Adipocyte (in vitro differentiated cells): ENCODE results near the gene NPIPA1.
"Not testable (repeated sequence)": the region's sequence is repeated elsewhere in the genome, so short reads cannot be mapped to it uniquely, and the experiment has no call there.

ENCODE experiments used
- DNase-seq: peaks from one replicate; pipeline ENCODE4 v3.0.0-alpha.2; 2015; ENCODE audit warnings: low read depth
- H3K27me3 ChIP-seq: replicated peaks from 2 replicates; pipeline ENCODE4 v1.7.0; 2013; ENCODE audit warnings: mild to moderate bottlenecking, low read length, moderate library complexity; ENCODE audit not compliant: control insufficient read depth, insufficient read depth
- H3K36me3 ChIP-seq: 2 replicates; pipeline ENCODE4 v1.7.0; 2013; ENCODE audit warnings: low read length, mild to moderate bottlenecking, moderate library complexity; ENCODE audit not compliant: control insufficient read depth, insufficient read depth, severe bottlenecking
- H3K4me1 ChIP-seq: 2 replicates; pipeline ENCODE4 v1.7.0; 2013; ENCODE audit warnings: mild to moderate bottlenecking, low read length, moderate library complexity; ENCODE audit not compliant: control insufficient read depth, insufficient read depth
- H3K4me3 ChIP-seq: 2 replicates; pipeline ENCODE4 v1.7.0; 2013; ENCODE audit warnings: mild to moderate bottlenecking, low read length, moderate library complexity
- H3K9ac ChIP-seq: 2 replicates; pipeline ENCODE4 v1.7.0; 2013; ENCODE audit warnings: mild to moderate bottlenecking, low read length, moderate library complexity
- H3K9me3 ChIP-seq: 2 replicates; pipeline ENCODE4 v1.7.0; 2013; ENCODE audit warnings: mild to moderate bottlenecking, low read length, moderate library complexity; ENCODE audit not compliant: control insufficient read depth

NPIPA1 gene

DNA sequence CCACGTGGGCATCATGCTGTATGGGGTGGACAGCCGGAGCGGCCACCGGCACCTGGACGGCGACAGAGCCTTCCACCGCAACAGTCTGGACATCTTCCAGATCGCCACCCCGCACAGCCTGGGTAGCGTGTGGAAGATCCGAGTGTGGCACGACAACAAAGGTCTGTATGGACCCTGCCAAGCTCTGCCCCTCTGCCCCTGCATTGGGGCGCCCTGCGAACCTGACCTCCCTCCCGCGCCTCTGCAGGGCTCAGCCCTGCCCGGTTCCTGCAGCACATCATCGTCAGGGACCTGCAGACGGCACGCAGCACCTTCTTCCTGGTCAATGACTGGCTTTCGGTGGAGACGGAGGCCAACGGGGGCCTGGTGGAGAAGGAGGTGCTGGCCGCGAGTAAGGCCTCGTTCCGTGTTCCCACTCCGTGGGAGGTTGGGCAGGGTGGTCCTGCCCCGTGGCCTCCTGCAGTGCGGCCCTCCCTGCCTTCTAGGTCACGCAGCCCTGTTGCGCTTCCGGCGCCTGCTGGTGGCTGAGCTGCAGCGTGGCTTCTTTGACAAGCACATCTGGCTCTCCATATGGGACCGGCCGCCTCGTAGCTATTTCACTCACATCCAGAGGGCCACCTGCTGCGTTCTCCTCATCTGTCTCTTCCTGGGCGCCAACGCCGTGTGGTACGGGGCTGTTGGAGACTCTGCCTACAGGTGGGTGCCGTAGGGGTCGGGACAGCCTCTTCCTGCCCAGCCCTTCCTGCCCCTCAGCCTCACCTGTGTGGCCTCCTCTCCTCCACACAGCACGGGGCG lies 4.5 kb upstream of the NPIPA1 start:
- not testable (repeated sequence) for H3K27me3 ChIP-seq, H3K36me3 ChIP-seq, DNase-seq, H3K4me1 ChIP-seq, H3K9me3 ChIP-seq, H3K9ac ChIP-seq, H3K4me3 ChIP-seq

DNA sequence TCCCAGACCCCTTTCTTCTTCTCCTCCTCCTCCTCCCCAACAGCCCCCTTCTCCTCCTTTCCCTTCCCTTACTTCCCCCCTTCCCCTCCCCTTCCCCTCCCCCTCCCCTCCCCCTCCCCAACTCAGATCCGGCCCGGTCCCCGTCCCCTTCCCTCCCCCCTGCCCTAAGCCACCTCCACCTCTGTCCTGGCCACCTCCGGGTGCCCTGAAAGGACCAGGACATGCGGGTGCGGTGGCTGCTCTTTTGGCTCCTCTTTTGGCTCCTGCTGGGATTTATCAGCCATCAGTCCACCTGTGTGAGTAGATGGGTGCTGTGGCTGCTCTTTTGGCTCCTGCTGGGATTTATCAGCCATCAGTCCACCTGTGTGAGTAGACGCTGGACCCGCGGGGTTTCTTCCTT lies 751 bp downstream of the NPIPA1 start:
- H3K9me3 ChIP-seq, H3K4me1 ChIP-seq, DNase-seq, H3K27me3 ChIP-seq, H3K4me3 ChIP-seq, H3K36me3 ChIP-seq, H3K9ac ChIP-seq: not testable (repeated sequence)

DNA sequence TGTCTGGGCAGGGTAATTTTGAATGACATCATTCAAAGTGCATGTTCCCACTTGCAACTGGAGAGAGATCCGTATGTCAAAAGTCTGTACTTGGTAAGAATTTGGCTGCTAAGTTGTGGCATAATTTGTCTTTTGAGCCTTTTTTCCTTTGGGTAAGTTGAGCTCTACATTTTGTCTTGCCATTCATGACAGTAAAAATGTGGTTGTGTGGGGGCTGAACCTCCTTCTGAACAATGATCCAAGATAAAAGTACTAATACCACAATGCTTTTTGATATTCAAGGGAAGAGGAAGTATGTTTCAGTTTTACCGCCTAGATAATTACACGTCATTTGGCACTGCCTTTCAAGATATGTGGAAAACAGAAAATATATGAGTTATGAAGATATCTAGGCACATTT lies 5.4 kb downstream of the NPIPA1 start:
- DNase-seq, H3K9ac ChIP-seq, H3K36me3 ChIP-seq, H3K4me3 ChIP-seq, H3K27me3 ChIP-seq, H3K9me3 ChIP-seq, H3K4me1 ChIP-seq: not testable (repeated sequence)

DNA sequence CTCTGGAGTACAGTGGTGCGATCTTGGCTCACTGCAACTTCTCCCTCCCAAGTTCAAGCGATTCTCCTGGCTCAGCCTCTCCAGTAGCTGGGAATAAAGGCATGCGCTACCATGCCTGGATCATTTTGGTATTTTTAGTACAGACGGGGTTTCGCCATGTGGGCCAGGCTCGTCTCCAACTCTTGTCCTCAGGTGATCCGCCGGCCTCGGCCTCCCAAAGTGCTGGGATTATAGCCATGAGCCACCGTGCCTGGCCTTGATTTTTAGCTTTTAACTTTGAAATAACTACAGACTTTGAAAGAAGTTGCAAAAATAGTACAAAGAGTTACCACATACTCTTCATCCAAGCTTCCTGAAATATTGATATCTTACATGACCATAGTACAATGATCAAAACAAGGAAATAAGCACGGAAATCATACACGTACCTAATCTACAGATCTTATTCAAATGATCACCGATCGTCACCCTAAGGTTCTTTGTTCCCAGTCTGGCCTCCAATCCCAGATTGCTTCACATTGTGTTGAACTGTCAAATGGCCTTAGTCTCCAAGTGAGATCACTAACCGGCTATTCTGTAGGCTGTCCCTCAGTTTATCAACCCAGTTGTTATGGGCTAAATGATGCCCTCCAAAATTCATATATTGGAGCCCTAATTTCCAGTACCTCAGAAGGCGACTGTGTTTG lies 18.4 kb downstream of the NPIPA1 start:
- H3K4me3 ChIP-seq: no peak overlapping the region
- H3K27me3 ChIP-seq: no peaks in the 10 kb centered on the region
- no peaks in the 10 kb centered on the region for H3K9me3 ChIP-seq
- no peaks in the 10 kb centered on the region for H3K36me3 ChIP-seq
- no peak overlapping the region for H3K9ac ChIP-seq
- H3K4me1 ChIP-seq: no peaks in the 10 kb centered on the region
- no peak for DNase-seq

DNA sequence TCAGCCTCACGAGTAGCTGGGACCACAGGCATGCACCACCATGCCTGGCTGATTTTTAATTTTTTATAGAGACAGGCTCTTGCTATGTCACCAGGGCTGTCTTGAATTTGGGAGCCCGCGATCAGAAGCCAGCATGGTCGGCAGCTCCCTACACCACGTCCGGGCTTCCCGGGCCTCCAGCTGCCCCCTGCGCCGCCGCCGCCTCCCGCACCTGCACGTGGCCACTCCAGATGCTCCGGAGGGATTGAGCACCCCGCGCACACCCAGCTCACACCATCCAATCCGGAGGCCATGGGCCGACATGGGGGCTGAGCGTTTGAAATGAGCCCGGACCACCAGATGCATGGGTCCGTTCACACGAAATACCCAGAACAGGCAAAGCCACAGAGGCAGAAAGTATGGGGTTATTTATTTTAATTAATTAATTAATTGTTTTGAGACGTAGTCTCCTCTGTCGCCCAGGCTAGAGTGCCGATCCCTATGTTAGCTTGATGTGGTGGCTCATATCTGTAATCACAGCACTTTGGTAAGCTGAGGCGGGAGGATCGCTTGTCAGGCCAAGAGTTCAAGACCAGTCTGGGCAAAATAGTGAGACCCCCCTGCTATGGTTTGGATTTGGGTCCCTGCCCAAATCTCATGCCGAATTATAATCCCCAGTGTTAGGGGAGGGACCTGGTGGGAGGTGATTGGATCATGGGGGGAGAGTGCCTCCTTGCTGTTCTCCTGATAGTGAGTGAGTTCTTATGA lies 20.5 kb downstream of the NPIPA1 start:
- no peaks in the 10 kb centered on the region for H3K4me1 ChIP-seq
- H3K36me3 ChIP-seq: no peaks in the 10 kb centered on the region
- H3K4me3 ChIP-seq: no peak overlapping the region
- no peaks in the 10 kb centered on the region for H3K9me3 ChIP-seq
- DNase-seq: no peak
- no peak overlapping the region for H3K9ac ChIP-seq
- H3K27me3 ChIP-seq: no peaks in the 10 kb centered on the region

DNA sequence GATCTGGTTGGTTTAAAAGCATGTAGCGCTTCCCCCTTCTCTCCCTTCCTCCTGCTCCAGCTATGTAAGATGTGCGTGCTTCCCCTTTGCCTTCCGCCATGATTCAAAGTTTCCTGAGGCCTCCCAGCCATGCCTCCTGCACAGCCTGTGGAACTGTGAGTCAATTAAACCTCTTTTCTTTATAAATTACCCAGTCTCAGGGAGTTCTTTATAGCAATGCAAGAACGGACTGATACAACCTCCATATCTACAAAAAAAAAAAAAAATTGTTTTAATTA lies 21.0 kb downstream of the NPIPA1 start:
- no peak overlapping the region for H3K4me3 ChIP-seq
- no peaks in the 10 kb centered on the region for H3K4me1 ChIP-seq
- H3K36me3 ChIP-seq: no peaks in the 10 kb centered on the region
- peaks cover 2% of the 10 kb centered on the region for H3K27me3 ChIP-seq
- no peaks in the 10 kb centered on the region for H3K9me3 ChIP-seq
- no peak for DNase-seq
- H3K9ac ChIP-seq: no peak overlapping the region

DNA sequence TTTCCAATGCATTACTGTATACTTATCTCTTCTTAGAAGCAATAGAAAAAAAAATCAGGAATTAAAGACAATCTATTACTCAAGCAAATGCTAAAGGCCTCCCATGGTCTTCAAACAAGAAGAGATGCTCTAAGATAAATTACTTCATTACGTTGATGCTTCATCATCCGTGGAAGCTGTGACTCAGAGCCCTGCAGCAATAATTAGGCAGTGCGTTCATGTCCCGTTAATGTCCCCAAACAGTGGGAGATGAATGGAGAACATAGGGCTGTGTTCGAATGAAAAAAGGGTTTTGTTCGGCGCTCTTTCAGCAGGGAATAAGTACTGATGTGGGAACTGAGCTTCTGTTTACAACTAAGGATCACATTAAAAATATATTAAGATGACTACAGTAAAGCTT lies 21.7 kb downstream of the NPIPA1 start:
- DNase-seq: no peak
- no peak overlapping the region for H3K4me3 ChIP-seq
- H3K9ac ChIP-seq: no peak overlapping the region

DNA sequence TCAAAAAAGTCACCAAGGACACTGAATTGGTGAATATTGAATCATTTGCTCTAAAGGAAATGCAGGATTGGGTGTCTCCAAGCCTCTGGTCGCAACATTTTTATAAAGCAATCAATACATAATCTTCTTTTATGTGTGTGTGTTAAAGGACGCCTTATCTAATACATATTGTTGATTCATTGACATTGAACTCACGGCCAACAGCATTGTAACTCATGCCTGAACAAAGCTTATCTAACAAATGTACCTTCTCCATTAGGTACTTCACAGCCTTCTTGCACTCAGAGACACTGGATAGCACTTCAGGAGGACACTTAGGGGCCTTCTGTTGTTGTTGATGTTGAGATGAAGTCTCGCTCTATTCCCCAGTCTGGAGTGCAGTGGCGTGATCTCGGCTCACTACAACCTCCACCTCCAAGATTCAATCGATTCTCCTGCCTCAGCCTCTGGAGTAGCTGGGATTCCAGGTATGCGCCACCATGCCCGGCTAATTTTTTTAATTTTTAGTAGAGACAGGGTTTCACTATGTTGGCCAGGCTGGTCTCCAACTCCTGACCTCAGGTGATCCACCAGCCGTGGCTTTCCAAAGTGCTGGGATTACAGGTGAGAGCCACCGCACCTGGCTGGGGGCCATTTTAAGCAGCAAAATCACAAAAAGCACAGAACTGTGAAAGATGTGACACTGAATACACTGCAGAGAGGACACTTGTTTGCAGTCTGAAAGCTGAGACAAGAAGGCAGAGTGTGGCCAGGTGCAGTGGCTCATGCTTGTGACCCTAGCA lies 24.4 kb downstream of the NPIPA1 start:
- peaks cover 5% of the 10 kb centered on the region for H3K9me3 ChIP-seq
- H3K4me3 ChIP-seq: no peak overlapping the region
- no peaks in the 10 kb centered on the region for H3K36me3 ChIP-seq
- H3K27me3 ChIP-seq: peaks cover 3% of the 10 kb centered on the region
- no peak for DNase-seq
- no peaks in the 10 kb centered on the region for H3K4me1 ChIP-seq
- no peak overlapping the region for H3K9ac ChIP-seq

More for the DNA sequence above, 21.7 kb downstream of the NPIPA1 start:
- H3K27me3 ChIP-seq: peaks cover 3% of the 10 kb centered on the region
- H3K36me3 ChIP-seq: no peaks in the 10 kb centered on the region
- no peaks in the 10 kb centered on the region for H3K4me1 ChIP-seq
- peaks cover 5% of the 10 kb centered on the region for H3K9me3 ChIP-seq

DNA sequence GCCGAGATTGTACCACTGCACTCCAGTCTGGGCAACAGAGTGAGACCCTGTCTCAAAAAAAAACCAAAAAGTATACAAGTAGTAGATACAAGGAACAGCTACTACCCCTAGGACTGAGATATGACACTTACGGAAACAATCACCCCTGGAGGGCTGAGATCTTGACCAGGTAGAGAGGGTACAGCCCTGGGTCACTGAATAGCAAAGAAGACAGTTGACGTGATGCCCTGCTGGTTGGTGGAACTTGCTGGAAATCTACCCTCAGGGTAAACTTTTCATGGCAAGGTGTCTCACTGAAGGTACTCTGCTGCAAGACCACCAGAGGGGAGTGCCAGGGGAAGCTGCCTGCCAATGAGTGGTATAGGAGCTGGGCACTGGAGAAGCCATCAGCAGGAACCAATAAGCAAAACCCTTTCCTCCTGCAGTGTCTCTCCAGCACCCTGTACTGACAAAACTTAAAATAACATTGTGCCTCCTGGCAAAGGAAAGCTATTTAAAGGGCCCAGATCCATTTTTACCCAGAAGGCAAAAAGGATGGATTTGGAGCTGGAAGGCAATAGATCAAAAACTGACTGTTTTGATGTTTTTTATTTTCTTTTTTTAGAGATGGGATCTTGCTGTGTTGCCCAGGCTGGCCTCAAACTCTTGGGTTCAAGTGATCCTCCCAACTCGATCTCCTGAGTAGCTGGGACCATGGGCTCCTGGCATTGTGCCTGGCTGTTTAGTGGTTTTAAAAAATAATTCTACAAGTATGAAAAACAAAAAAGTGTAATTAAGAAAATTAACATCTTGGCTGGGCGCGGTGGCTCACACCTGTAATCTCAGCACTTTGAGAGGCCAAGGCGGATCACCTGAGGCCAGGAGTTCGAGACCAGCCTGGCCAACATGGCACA lies 26.3 kb downstream of the NPIPA1 start:
- Histone ChIP-seq H3K36me3 (no peaks in the 10 kb centered on the region), H3K27me3 (peaks cover 3% of the 10 kb centered on the region), H3K4me3 (no peak overlapping the region), H3K9ac (no peak overlapping the region), H3K9me3 (peaks cover 5% of the 10 kb centered on the region), H3K4me1 (no peaks in the 10 kb centered on the region)
- DNase-seq: no peak

DNA sequence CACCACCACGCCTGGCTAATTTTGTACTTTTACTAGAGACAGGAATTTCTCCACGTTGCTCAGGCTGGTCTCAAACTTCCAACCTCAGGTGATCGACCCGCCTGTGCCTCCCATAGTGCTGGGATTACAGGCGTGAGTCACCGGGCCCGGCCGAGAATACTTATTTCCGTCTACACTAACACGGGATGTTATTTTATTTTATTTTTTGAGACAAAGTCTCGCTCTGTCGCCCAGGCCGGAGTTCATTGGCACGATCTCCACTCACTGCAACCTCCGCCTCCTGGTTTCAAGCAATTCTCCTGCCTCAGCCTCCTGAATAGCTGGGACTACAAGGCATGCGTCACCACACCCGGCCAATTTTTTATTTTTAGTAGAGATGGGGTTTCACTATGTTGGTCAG lies 28.1 kb downstream of the NPIPA1 start:
- no peak overlapping the region for H3K9ac ChIP-seq
- H3K27me3 ChIP-seq: peaks cover 3% of the 10 kb centered on the region
- H3K4me1 ChIP-seq: no peaks in the 10 kb centered on the region
- H3K9me3 ChIP-seq: peaks cover 5% of the 10 kb centered on the region
- H3K36me3 ChIP-seq: no peaks in the 10 kb centered on the region
- no peak overlapping the region for H3K4me3 ChIP-seq
- DNase-seq: no peak
